ENCODE measurements around the gene CDK15. TPM values are rescaled to one million over a fixed set of nuclear protein-coding genes. Genes with fewer than 3 reads are reported as not detected.

CDK15 gene
- total and polyA plus RNA-seq, 9 of the 15 experiments (the other 6 are each of a cell fraction or from before 2014, with no cell fraction given), result not detected

GRCh38 chr2:201830666-201831065 is 24.3 kb downstream of the CDK15 start:
- Histone ChIP-seq H3K4me1 (replicated peaks in 1 of 2; ENCODE audit: control insufficient read depth in 2 of 2, insufficient read depth in 2 of 2, low read length in 2 of 2) (no peaks in the 10 kb centered on the region), H3K9ac (ENCODE audit: insufficient read depth in 1 of 2, low read depth in 2 of 2, low read length in 2 of 2) (no peak overlapping the region), H3K4me2 (ENCODE audit: insufficient read depth, low read length) (no peak overlapping the region), H3K79me2 (ENCODE audit: control insufficient read depth, insufficient read depth, low read length) (no peaks in the 10 kb centered on the region), H3K36me3 (ENCODE audit: control insufficient read depth, insufficient read depth, low read length) (no peaks in the 10 kb centered on the region), H3K9me1 (ENCODE audit: control insufficient read depth, insufficient read depth, low read length) (no peaks in the 10 kb centered on the region), H3K27ac (ENCODE audit: extremely low read depth, low read depth, low read length) (no peak overlapping the region), H3K27me3 (ENCODE audit: control insufficient read depth in 2 of 2, insufficient read depth in 2 of 2, low read length in 2 of 2) (no peaks in the 10 kb centered on the region; a peak in 1 of 5 replicates), H4K20me1 (replicated peaks; ENCODE audit: control insufficient read depth, insufficient read depth, low read length) (no peaks in the 10 kb centered on the region), H3K4me3 (no peak overlapping the region), H3K9me3 (replicated peaks; ENCODE audit: control insufficient read depth, insufficient read depth, low read depth, low read length) (no peaks in the 10 kb centered on the region), H2AFZ (ENCODE audit: low read depth, low read length) (no peak overlapping the region)
- no peak for TF ChIP-seq RAD51 (IDR thresholded peaks at IDR 0.05; ENCODE audit: borderline replicate concordance, low read depth)
- TF ChIP-seq GTF2B (IDR thresholded peaks at IDR 0.05; ENCODE audit: extremely low read depth, insufficient read length), result no peak
- no peak for TF ChIP-seq NFE2L1 (tag; IDR thresholded peaks at IDR 0.05; ENCODE audit: borderline replicate concordance, low read depth)
- TF ChIP-seq MTA3 (IDR thresholded peaks at IDR 0.05; ENCODE audit: borderline replicate concordance), result no peak
- no peak for TF ChIP-seq ATF1 (CRISPR knock-in tag; IDR thresholded peaks at IDR 0.05)
- TF ChIP-seq ATF1 (tag; IDR thresholded peaks at IDR 0.05), result no peak
- TF ChIP-seq HES1 (IDR thresholded peaks at IDR 0.05; ENCODE audit: low read depth), result no peak
- TF ChIP-seq DMBX1 (CRISPR knock-in tag; IDR thresholded peaks at IDR 0.05; ENCODE audit: borderline replicate concordance), result no peak
- no peak for TF ChIP-seq GABPB2 (CRISPR knock-in tag; conservative IDR thresholded peaks at IDR 0.05)
- TF ChIP-seq ZNF140 (CRISPR knock-in tag; IDR thresholded peaks at IDR 0.05), result no peak
- TF ChIP-seq SNAPC5 (CRISPR knock-in tag; IDR thresholded peaks at IDR 0.05), result no peak
- no peak for TF ChIP-seq MED1 (CRISPR knock-in tag; IDR thresholded peaks at IDR 0.05; ENCODE audit: borderline replicate concordance)
- no peak for TF ChIP-seq HSF4 (CRISPR knock-in tag; IDR thresholded peaks at IDR 0.05; ENCODE audit: borderline replicate concordance)
- no peak for ATAC-seq
- intact Hi-C loops (cut with micrococcal nuclease), result no loop called here
- BruUV-seq (replicated peaks), result no TSS peak
- in situ Hi-C loops (cut with MboI), result no loop called here
- no peak for DNase-seq (ENCODE audit: extremely low read depth in 1 of 4, low spot score in 3 of 4)
- ChIA-PET POLR2A (no interaction called here), CTCF (ENCODE audit: low intra/inter-chr PET ratio) (no interaction called here)
- FAIRE-seq, result no peak
- 0% methylated on average over 1 of the region's 1 CpG for WGBS (ENCODE audit: insufficient coverage, low coverage, missing lambda C conversion rate)

Data from K562 (cell line).